Psoas muscle (tissue), 8 donors: ENCODE results near the gene CPED1. TPM values are rescaled to one million over a fixed set of nuclear protein-coding genes. Genes with fewer than 3 reads are reported as not detected.

ENCODE experiments used
- ATAC-seq, 4 donors: fragments of 200-7000 bp; cut with Tn5 transposase; one replicate each; pipeline ENCODE4 v1.9.1; 2020; ENCODE audit warnings: moderate library complexity in 3 of 4, mild to moderate bottlenecking in 2 of 4
- DNase-seq, 2 donors: peaks; one replicate each; pipeline ENCODE4 v3.0.0-alpha.2; 2020
- H3K27ac ChIP-seq: fragments of 200-600 bp; one replicate; pipeline ENCODE4 v1.8.0; 2022
- H3K27me3 ChIP-seq, 3 donors: fragments of 200-600 bp in 1 of 3; one replicate each; pipeline versions ENCODE4 v1.6.1 to v1.8.0; 2013 to 2022; ENCODE audit warnings: low read length in 2 of 3, mild to moderate bottlenecking in 2 of 3, moderate library complexity in 1 of 3; ENCODE audit not compliant: insufficient read depth in 3 of 3
- H3K36me3 ChIP-seq, 2 donors: fragments of 200-600 bp in 1 of 2; one replicate each; pipeline versions ENCODE4 v1.6.1 to v1.8.0; 2013 to 2022; ENCODE audit warnings: low read depth in 1 of 2, mild to moderate bottlenecking in 1 of 2, moderate library complexity in 1 of 2; ENCODE audit not compliant: insufficient read depth in 1 of 2
- H3K4me1 ChIP-seq: fragments of 200-600 bp; one replicate; pipeline ENCODE4 v1.8.0; 2022
- H3K4me3 ChIP-seq: fragments of 200-600 bp; one replicate; pipeline ENCODE4 v1.8.0; 2022; ENCODE audit warnings: mild to moderate bottlenecking
- H3K9me3 ChIP-seq: fragments of 200-600 bp; one replicate; pipeline ENCODE4 v1.8.0; 2022
- WGBS, 3 donors: extraction: QIAGEN DNeasy Blood & Tissue Kit; methylation state at CpG; one replicate each; pipeline versions ENCODE4 v1.1.6 to v1.1.7; 2013; 5-methylcytosine and 5-hydroxymethylcytosine counted together
- intact Hi-C, 2 donors: fragments of 100-400 bp; cut with DNase I; formaldehyde crosslinking; loops; one replicate each; pipeline versions ENCODE4 v1.11.0 to v1.14.2; 2022
- polyA plus RNA-seq, 3 donors: library from polyadenylated mRNA; stranded (reverse); fragments of 200-250 nt; gene quantifications; one replicate each; pipeline ENCODE4 v1.2.3, GENCODE V29; 2013
- total RNA-seq, 4 donors: library from RNA; stranded (reverse); fragmentation: NEBNext Ultra II Directional in 2 of 4; extraction: Animal tissue kit (Norgen Biotek cat#: 25700) in 2 of 4; gene quantifications; one replicate each; pipeline versions ENCODE4 v1.2.1 to v1.2.4, GENCODE V29; 2021 to 2023
- TF ChIP-seq, protein P1 (sequence below): fragments of 200-600 bp; IDR thresholded peaks from one replicate; pipeline ENCODE4 v1.8.0; 2022; ENCODE audit warnings: antibody characterized with exemption
- donor health status: healthy with polysubstance abuse.
- donor health status: DM: no; HTN: no; CAD: no; lungs with moderate emphysema.
- donor health status: Bipolar disorder and iron deficiency.
- donor health status: healthy.
- donor health status: DM: yes; HTN: yes; CAD: no.
- donor health status: DM: no; HTN: no; CAD: no.
- donor health status: DM: no; HTN: no; CAD: no.
- donor health status: DM: yes; HTN: yes; CAD: no.

Gene CPED1
- total and polyA plus RNA-seq, 7 donors, result 0.90 to 39.2 (median 12.0) TPM

DNA sequence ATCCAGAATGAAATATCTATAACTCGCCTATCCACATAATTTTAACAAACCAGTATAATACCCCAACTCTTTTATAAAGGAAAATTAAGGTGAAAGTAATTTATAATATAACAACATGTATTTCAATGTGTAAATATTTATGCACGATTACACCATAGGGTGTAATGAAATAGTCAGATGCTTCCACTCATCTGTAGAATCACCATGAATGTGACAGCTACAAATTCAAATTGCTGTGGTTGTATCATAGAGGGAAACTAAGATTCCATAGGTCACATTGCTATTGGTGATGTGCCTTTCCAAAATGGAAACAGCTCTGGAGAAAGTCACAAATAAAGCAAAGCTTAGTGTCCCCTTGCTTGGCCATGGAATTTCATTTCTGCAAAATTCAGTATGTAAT, 95.7 kb downstream of the CPED1 start:
- H3K4me1 ChIP-seq, result peaks cover 59% of the 10 kb centered on the region
- no peaks in the 10 kb centered on the region for H3K27me3 ChIP-seq
- H3K27ac ChIP-seq, result peak overlapping the region; percentile 56
- WGBS, 3 donors, result 27 to 41% (median 28%) methylated on average over 2 of the region's 2 CpGs
- H3K9me3 ChIP-seq, result no peaks in the 10 kb centered on the region
- intact Hi-C loops, result loop anchor here in 1 of 2 donors (5.0 kb wide), 1 partner anchor 42 kb away; no protein-coding TSS in a partner anchor
- ATAC-seq, result no peak
- no peak overlapping the region for H3K4me3 ChIP-seq
- H3K36me3 ChIP-seq, result no peaks in the 10 kb centered on the region
- TF ChIP-seq, protein P1, sequence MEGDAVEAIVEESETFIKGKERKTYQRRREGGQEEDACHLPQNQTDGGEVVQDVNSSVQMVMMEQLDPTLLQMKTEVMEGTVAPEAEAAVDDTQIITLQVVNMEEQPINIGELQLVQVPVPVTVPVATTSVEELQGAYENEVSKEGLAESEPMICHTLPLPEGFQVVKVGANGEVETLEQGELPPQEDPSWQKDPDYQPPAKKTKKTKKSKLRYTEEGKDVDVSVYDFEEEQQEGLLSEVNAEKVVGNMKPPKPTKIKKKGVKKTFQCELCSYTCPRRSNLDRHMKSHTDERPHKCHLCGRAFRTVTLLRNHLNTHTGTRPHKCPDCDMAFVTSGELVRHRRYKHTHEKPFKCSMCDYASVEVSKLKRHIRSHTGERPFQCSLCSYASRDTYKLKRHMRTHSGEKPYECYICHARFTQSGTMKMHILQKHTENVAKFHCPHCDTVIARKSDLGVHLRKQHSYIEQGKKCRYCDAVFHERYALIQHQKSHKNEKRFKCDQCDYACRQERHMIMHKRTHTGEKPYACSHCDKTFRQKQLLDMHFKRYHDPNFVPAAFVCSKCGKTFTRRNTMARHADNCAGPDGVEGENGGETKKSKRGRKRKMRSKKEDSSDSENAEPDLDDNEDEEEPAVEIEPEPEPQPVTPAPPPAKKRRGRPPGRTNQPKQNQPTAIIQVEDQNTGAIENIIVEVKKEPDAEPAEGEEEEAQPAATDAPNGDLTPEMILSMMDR, result no peak
- DNase-seq, result no peak

DNA sequence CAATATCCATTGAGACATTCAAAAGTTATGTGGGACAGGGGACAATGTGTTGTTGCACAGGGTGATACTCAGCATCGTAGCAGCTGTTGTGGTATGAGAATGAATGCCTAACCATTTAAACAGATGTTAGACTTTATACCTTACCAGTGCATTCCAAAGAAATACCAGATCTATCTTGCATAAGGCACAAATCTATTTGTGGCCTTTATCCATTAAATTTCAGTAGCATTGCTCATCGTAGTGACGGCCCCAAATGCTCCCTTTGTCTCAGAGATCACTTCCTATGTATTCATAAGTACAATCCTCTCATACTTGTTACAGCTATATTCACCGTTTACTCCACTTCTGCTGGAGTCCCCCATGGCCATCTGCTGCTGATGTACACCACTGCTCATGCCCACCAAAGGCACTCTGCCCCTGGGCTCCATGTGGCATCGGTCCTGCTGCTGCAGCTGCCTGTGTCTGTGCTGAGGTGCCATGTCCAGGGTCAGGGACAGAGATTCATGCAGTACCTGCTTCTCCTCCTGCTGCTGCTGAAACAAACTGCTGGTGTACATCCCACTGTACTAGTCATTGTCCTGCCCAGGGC, 96.3 kb downstream of the CPED1 start:
- DNase-seq (peak in 1 of 2 donors; percentile 26), ATAC-seq (peak; percentile 60 to 84 (median 73))
- 14 to 27% (median 15%) methylated on average over 5 of the region's 5 CpGs for WGBS, 3 donors
- peaks cover 59% of the 10 kb centered on the region for H3K4me1 ChIP-seq
- H3K27ac ChIP-seq, result peak overlapping the region; percentile 56
- no peak overlapping the region for H3K4me3 ChIP-seq
- H3K9me3 ChIP-seq, result no peaks in the 10 kb centered on the region
- TF ChIP-seq, protein P1, result no peak
- H3K36me3 ChIP-seq, result no peaks in the 10 kb centered on the region
- no peaks in the 10 kb centered on the region for H3K27me3 ChIP-seq
- intact Hi-C loops, result loop anchor here in 1 of 2 donors (5.0 kb wide), 1 partner anchor 43 kb away; no protein-coding TSS in a partner anchor

DNA sequence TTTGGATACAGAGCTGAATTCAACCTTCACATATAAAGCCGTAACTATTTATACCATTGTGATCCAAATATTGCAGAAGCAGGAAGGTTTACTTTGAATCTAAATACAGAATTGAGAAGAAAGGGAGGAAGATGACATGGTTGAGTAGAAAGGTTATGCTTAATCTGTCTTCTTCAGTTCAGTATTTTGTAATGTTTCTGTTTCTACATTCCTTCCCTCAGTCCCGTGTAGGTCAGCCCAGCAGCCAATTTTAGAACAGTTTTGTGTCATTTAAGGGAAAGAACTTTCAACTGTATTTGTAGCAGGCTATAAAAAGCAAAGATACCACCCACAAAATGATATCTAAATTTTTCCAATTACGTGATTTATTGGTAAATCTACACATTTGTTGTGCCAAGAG, 97.4 kb downstream of the CPED1 start:
- 23 to 40% (median 26%) methylated on average over 3 of the region's 3 CpGs for WGBS, 3 donors
- peak in 2 of 4 donors; percentile 30 to 31 for ATAC-seq
- Histone ChIP-seq H3K9me3 (no peaks in the 10 kb centered on the region), H3K4me3 (no peak overlapping the region), H3K36me3 (no peaks in the 10 kb centered on the region), H3K4me1 (peaks cover 59% of the 10 kb centered on the region), H3K27me3 (no peaks in the 10 kb centered on the region), H3K27ac (peak overlapping the region; percentile 56)
- TF ChIP-seq, protein P1, result no peak
- no peak for DNase-seq
- intact Hi-C loops, result no loop called here

DNA sequence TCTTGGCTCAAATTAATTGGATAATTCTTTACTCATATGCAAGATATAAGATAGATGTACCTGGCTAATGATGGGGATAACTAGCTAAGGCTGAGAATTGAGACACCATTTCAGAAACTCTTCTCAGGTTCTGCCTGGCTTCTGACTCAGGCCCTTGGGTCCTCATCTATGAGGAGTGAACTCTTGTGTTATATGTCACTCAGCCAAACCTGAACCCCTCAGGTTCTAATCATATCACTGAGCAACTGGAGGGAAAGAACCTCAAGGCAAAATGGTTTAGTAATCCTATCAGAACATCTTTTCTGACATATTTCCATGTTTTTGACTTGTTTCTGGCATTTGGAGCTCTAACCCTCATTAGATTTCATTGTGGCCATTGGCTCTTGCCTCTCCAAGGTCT, 100.4 kb downstream of the CPED1 start:
- H3K4me3 ChIP-seq, result no peak overlapping the region
- no peak overlapping the region for H3K27ac ChIP-seq
- TF ChIP-seq, protein P1, result no peak
- H3K9me3 ChIP-seq, result no peaks in the 10 kb centered on the region
- H3K4me1 ChIP-seq, result peaks cover 37% of the 10 kb centered on the region
- DNase-seq (no peak), ATAC-seq (no peak)
- no peaks in the 10 kb centered on the region for H3K36me3 ChIP-seq
- intact Hi-C loops, result no loop called here
- no peaks in the 10 kb centered on the region for H3K27me3 ChIP-seq

DNA sequence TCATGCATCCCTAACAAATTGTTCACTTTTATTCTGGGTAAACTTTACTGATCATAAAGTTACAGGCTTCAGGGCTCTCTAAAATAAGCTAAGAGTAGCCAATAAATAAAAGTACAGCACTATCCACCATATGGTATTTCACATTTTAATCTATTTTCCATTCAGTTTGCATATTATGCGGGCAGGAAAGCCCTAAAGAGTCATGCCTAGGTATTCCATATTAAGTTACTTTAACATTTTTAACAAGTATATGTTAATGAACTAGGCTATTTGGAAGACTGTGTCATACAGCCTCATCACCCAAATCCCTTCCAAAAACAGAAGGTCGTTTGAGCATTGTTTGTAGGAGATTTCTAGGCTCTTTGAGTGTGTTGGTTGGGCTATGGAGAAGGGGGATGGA, 106.3 kb downstream of the CPED1 start:
- Histone ChIP-seq H3K36me3 (peaks cover 0 to 12% of the 10 kb centered on the region in 2 donors), H3K27me3 (no peaks in the 10 kb centered on the region), H3K4me1 (peaks cover 8% of the 10 kb centered on the region), H3K9me3 (no peaks in the 10 kb centered on the region), H3K4me3 (no peak overlapping the region), H3K27ac (no peak overlapping the region)
- no peak for DNase-seq
- ATAC-seq, result no peak
- intact Hi-C loops, result no loop called here
- TF ChIP-seq, protein P1, result no peak
- 39 to 68% (median 56%) methylated on average over 2 of the region's 2 CpGs for WGBS, 3 donors
